ENCODE measurements around the gene TBC1D2B. TPM values are rescaled to one million over a fixed set of nuclear protein-coding genes. Genes with fewer than 3 reads are reported as not detected.

TBC1D2B gene
- total RNA-seq, 1 donor from 2014 or later = 13.8 TPM

GRCh38 chr15:78069462-78070029, 8.0 kb downstream of the TBC1D2B start:
- Mint-ChIP-seq H3K9me3 (ENCODE audit: unreplicated experiment) (no peaks in the 10 kb centered on the region), H3K4me1 (ENCODE audit: unreplicated experiment) (peaks cover 35% of the 10 kb centered on the region), H3K27ac (ENCODE audit: unreplicated experiment) (no peak overlapping the region), H3K36me3 (ENCODE audit: low read depth, unreplicated experiment) (no peaks in the 10 kb centered on the region), H3K4me3 (ENCODE audit: unreplicated experiment) (no peak overlapping the region), H3K27me3 (ENCODE audit: unreplicated experiment) (peaks cover 2% of the 10 kb centered on the region)
- no peak for DNase-seq (ENCODE audit: low spot score)
- TF ChIP-seq, protein P1, sequence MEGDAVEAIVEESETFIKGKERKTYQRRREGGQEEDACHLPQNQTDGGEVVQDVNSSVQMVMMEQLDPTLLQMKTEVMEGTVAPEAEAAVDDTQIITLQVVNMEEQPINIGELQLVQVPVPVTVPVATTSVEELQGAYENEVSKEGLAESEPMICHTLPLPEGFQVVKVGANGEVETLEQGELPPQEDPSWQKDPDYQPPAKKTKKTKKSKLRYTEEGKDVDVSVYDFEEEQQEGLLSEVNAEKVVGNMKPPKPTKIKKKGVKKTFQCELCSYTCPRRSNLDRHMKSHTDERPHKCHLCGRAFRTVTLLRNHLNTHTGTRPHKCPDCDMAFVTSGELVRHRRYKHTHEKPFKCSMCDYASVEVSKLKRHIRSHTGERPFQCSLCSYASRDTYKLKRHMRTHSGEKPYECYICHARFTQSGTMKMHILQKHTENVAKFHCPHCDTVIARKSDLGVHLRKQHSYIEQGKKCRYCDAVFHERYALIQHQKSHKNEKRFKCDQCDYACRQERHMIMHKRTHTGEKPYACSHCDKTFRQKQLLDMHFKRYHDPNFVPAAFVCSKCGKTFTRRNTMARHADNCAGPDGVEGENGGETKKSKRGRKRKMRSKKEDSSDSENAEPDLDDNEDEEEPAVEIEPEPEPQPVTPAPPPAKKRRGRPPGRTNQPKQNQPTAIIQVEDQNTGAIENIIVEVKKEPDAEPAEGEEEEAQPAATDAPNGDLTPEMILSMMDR (IDR thresholded peaks at IDR 0.05; ENCODE audit: unreplicated experiment) = no peak

DNA sequence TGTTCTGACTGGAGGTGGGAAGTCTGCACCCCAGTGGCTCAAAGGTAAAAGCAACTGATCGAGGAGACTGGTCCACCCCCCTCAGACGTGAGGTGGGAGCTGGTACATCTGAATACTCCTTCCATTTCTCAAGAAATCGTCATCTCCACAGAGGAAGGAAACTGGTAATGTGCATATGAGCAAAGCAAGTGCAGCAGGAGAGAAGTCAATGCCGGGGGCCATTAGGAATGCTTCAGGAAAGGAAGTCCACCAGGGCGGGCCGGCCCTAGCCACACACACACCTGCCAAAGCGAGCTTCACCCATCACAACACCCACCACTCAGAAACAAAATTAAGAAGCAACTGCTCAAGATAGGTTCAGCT, 8.5 kb downstream of the TBC1D2B start:
- Mint-ChIP-seq H3K36me3 (ENCODE audit: low read depth, unreplicated experiment) (no peaks in the 10 kb centered on the region), H3K27me3 (ENCODE audit: unreplicated experiment) (peaks cover 2% of the 10 kb centered on the region), H3K4me1 (ENCODE audit: unreplicated experiment) (peaks cover 35% of the 10 kb centered on the region), H3K4me3 (ENCODE audit: unreplicated experiment) (no peak overlapping the region), H3K27ac (ENCODE audit: unreplicated experiment) (no peak overlapping the region), H3K9me3 (ENCODE audit: unreplicated experiment) (no peaks in the 10 kb centered on the region)
- no peak for DNase-seq (ENCODE audit: low spot score)
- TF ChIP-seq, protein P1 (IDR thresholded peaks at IDR 0.05; ENCODE audit: unreplicated experiment) = no peak

DNA sequence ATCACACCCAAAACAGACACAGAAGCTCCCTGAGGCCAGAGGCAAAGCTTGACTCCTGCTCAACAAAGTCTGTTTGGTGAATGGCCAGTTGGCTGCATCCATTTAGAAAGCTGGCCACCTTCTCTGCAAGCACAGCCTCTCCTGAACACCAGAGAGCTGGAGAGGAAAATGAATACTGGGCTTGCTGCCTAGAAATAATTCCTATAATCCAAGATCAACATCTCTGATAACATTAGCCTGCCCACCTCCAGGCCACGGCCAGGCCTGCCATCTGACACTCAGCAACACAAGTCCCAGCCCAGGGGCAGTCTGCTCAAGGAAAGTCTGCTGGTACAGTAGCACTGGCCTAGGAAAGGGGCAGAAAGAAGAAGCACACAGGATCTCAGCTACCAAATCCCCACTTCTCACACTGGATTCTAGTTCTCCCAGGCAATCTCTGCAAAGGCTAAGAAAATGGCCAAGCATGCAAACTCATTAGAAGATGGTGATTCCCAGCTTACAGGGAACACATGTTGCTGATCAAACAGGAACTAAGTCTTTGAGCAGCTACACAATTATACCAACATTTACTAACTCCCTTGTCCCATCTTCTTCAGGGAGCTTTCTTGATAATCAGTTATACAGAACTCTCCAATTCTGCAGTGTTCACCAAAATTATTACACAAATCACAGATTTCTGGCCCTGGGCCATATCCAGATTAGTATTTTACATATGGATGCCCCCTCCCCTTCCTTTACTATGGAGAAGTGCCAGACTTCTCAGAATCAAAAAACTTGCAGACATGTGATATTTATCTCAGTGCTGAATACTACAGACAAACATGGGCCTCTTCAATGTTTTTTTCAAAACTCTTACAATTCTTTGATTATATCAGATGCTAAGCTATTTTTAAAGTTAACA, 9.9 kb downstream of the TBC1D2B start:
- Mint-ChIP-seq H3K36me3 (ENCODE audit: low read depth, unreplicated experiment) (no peaks in the 10 kb centered on the region), H3K9me3 (ENCODE audit: unreplicated experiment) (no peaks in the 10 kb centered on the region), H3K27ac (ENCODE audit: unreplicated experiment) (no peak overlapping the region), H3K27me3 (ENCODE audit: unreplicated experiment) (peaks cover 2% of the 10 kb centered on the region), H3K4me3 (ENCODE audit: unreplicated experiment) (no peak overlapping the region), H3K4me1 (ENCODE audit: unreplicated experiment) (peaks cover 31% of the 10 kb centered on the region)
- DNase-seq (ENCODE audit: low spot score) = no peak
- TF ChIP-seq, protein P1 (IDR thresholded peaks at IDR 0.05; ENCODE audit: unreplicated experiment) = no peak

- Mint-ChIP-seq H3K27me3 (ENCODE audit: unreplicated experiment) (no peaks in the 10 kb centered on the region), H3K27ac (ENCODE audit: unreplicated experiment) (no peak overlapping the region), H3K4me1 (ENCODE audit: unreplicated experiment) (peaks cover 28% of the 10 kb centered on the region)
Observed at GRCh38 chr15:78065973-78066946, 11.3 kb downstream of the TBC1D2B start.

More at GRCh38 chr15:78065973-78066946, 11.3 kb downstream of the TBC1D2B start:
- DNase-seq (ENCODE audit: low spot score) = no peak
- no peaks in the 10 kb centered on the region for H3K9me3 Mint-ChIP-seq (ENCODE audit: unreplicated experiment)
- TF ChIP-seq, protein P1 (IDR thresholded peaks at IDR 0.05; ENCODE audit: unreplicated experiment) = no peak
- H3K36me3 Mint-ChIP-seq (ENCODE audit: low read depth, unreplicated experiment) = no peaks in the 10 kb centered on the region
- H3K4me3 Mint-ChIP-seq (ENCODE audit: unreplicated experiment) = no peak overlapping the region
